ENCODE data around the gene DCXR.

DCXR gene

DNA sequence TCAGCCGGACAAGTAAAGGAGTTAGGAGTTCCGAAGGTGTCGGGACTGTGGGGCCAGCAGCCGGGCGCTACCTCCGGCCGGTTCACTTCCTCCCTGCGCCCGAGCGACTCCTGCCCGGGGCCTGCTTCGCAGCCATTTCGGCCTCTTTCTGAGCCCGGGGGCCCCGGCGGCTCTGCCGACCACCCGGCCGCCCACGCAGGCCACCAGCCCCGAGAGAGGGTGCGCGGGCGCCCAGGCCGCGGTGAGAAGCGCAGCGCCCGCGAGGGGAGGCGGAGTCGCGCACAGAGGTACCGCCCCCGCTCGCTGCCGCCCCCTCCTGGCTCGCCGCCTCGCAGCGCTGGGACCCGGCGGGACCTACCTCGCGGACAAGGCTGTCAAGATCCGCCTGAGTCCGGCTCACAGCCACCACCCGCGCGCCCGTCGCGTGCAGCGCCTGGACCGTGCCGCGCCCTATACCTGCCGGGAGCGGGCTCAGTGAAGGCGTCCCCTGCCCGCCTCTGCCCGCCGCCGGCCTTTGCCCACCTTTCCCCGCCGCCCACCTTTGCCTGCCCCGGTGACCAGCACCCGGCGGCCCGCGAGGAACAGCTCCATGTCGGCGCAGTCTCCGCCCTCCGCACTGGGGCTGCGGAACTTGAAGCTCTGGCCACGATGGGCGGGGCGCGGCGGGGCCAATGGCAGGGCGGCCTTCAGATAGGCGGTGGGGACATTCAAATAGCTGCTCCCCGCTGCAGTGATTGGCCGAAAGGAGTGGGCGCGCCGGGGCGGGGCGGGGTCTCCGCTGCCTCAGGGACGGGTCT, at the start of gene DCXR:
DCXR (minus strand) TSS at position 606 of the 797 bp plus-strand sequence; CDS start at position 591, 15 bp downstream.
- intact Hi-C loops (cut with DNase I) = no loop called here
- DNase-seq = peak; percentile 96 to 99 (median 98)

DNA sequence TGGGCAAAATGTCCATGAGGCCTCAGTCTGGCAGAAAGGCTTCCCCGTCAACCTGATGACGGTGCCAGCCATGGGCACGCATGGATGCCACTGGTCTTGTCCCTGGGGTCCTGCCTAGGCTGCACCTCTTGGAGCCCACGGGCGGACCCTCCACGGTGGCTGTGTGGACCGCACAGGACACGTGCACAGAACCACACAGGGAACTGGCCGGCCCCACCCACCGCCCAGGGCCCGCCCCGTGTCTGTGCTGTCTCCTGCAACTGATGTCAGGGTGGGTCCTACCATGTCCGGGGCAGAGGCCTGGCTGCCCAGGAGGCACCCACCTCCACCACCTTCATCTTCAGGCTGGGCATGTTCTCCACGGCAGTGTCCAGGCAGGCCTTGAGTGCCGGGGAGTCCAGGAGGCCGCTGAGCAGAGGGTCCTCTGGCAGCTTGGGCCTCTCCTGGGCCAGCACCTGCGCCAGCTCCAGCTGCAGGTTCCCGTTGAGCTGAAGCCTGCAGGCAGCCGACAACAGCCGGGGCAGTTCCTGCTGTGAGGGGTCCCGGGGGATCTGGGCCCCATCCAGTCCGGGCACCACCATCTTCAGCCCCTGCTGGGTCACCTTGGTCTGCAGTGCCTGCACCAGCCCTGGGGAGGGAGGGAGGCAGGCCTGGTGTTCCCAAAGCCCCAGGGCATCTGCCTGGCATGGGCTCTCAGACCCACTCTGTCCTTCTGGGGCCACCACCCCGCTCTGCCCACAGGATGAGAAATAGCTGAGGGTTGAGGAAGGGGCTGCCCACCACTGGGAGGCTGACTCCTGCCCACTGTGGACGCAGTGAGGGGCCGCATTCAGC, 48.7 kb upstream of the DCXR start:
- intact Hi-C loops (cut with DNase I) = no loop called here
- no peak for DNase-seq

DNA sequence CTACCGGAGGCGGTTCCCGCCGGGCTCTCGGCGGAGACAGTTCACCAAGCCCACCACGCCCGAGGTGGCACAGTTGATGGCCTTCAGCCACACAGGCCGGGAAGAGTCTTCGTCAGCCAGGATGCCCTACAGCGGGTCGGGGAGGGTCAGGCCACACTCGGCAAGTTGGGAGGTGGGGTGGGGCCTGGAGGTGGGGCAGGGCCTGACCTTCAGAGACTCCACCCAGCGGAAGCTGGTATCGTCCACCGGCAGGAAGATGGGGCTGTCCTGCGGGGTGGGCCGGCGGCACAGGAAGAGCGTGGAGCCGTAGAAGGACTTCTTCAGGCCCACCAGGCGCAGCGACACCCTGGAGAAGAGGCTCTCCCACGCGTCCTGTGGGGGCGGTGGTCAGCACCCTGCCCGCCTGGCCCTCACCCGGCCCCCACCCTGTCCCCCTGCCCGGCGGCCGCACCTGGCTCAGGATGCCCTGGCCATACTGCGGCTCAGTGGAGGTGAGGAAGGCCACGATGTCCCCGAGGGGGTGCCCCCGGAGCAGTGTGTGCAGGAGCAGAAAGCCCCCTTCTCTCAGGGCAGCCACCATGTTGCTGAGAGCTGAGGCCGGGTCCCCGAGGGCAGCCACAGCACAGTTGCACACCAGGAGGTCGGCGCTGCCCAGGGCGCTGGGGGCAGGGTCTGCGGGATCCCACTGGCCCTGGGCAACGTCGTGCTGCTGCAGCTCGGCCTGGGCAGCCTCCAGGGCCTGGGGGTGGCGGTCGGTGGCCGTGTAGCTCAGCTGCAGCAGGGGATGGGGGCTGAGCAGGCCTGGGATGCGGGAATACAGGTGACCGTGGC, 47.7 kb upstream of the DCXR start:
- no peak for DNase-seq
- intact Hi-C loops (cut with DNase I) = no loop called here

DNA sequence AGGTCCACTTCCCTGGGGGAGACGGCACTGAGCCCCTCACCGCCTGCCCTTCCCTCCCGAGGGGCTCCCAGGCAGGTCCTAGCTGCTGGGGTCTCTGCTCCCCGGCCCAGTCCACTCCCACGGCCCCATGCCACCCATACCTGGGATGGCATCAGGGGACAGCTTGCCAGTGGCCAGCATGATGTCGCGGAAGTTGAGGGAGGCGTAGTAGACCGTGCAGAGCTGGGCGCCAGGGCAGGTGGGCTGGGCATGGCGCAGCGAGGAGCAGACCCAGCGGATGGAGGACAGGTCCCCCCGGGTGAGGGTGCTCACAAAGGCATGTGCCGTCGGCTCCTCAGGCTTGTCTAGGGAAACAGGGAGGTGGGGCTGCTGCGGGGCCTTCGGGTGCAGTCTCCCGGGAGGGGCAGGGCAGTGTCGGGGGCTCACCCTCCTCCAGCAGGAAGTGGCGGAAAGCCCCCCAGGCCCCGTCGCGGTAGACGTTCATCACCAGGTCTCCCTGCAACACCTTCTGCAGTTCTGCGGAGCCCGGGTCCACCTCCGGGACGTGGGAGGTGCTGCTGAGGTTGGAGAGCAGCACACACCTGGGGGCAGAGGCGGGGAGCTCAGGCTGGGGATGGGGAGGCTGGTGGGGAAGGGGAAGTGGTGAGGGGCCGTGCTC, 47.0 kb upstream of the DCXR start:
- peak in 20 of 42 donors; percentile 14 to 70 (median 50) for DNase-seq
- intact Hi-C loops (cut with DNase I) = no loop called here

DNA sequence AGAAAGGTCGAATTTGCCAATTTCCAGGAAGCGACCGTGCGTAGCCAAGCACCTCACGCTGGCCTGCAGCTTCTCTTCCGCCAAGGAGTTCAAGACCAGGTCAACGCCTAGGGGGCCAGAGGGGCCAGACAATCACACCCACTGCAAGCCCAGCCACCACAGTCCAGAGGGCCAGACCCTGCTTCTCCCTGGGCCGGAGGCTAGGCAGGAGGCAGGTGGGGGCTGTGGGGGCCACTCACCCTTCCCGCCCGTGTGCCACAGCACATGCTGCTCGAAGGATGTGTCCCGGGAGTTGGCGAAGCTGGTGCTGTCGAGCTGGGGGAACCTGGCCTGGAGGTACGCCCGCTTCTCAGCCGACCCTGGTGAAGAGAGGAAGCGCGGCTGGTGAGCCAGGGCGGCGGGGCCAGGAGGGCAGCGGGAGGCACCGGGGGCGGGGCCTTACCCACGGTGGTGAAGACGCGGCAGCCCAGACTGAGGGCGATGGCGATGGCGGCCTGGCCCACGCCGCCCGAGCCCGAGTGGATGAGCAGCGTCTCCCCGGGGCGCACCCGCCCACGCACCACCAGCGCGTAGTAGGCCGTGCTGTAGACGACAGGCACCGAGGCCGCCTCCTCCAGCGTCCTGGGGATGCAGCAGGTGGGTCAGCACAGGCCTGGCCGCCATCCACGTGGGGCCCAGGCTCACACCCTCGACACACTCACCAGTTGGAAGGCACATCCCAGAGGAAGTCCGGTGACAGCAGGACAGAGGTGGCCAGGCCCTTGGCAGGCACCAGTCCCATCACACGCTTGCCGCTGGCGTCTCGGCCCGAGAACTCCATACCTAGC, 46.2 kb upstream of the DCXR start:
- DNase-seq = no peak
- intact Hi-C loops (cut with DNase I) = no loop called here

DNA sequence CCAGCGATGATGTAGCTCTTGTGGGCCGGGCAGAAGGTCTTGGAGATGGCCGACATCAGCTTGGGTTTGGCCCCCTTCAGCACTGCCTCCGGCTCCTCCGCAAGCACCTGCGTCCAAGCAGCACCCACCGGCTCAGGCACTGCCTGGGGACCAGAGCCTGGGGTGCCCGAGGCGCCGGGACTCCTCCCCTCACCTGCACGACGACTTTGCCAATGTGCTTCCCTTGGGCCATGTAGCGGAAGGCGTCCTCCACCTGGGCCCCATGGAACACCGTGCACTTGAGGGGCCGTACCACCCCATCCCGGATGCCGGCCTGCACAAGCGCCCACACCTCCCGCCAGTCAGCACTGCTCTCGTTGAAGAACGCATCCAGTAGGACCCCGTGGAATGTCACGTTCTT, 45.5 kb upstream of the DCXR start:
- no peak for DNase-seq
- intact Hi-C loops (cut with DNase I) = no loop called here

DNA sequence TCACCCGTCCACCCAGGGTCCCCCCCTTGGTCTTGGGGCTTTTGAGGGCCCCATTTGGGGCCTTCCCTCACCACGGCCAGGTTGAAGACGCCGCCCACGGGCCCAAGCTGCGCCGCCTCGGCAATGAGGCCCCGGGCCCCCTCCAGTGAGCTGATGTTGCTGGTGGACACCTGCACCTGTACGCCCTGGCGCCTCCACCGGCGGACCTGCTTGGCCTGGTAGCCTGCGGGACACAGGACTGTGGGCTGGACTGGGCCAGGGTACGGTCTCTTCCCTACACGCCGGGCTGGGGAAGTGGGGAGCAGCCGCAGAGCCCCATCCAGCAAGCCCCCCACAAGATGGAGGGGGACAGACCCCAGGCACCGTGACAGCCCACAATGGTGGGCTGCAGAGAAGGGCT, 45.0 kb upstream of the DCXR start:
- DNase-seq = no peak
- intact Hi-C loops (cut with DNase I) = no loop called here

DNA sequence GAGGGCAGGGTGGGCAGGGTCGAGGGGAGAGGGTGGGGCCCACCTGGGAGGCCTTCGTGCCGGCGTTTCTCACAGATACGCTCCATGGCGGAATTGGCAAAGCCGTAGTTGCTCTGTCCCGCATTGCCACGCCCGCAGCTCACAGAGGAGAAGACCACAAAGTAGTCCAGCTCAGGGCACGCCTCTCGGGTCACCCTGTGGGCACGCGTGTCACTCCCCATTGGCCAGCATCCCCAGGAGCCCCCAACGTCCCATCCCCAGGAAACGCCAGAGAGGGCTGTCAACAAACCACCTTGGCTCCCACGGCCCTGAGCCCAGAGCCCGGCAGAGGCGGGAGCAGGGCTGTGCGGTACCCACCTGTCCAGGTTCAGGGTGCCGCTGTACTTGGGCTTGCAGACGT, 44.5 kb upstream of the DCXR start:
- intact Hi-C loops (cut with DNase I) = no loop called here
- no peak for DNase-seq

DNA sequence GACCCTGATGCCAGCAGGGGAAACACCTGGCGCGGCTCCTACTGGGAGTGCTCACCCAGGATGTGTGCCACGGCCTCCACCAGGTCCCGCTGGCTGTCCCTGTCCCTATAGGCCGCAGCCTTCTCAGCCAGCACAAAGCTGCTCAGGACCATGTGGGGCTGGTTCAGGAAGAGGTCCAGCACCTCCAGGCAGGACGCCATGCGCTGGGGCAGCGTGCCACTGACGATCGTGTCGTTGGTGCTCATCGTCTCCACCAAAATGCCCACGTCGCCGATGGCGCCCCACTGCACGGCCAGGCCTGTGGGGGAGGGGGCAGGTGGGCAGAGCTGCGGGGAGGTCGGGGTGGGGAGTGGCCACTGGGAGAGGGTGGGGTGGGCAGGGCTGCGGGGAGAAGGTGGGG, 44.0 kb upstream of the DCXR start:
- intact Hi-C loops (cut with DNase I) = no loop called here
- no peak for DNase-seq

DNA sequence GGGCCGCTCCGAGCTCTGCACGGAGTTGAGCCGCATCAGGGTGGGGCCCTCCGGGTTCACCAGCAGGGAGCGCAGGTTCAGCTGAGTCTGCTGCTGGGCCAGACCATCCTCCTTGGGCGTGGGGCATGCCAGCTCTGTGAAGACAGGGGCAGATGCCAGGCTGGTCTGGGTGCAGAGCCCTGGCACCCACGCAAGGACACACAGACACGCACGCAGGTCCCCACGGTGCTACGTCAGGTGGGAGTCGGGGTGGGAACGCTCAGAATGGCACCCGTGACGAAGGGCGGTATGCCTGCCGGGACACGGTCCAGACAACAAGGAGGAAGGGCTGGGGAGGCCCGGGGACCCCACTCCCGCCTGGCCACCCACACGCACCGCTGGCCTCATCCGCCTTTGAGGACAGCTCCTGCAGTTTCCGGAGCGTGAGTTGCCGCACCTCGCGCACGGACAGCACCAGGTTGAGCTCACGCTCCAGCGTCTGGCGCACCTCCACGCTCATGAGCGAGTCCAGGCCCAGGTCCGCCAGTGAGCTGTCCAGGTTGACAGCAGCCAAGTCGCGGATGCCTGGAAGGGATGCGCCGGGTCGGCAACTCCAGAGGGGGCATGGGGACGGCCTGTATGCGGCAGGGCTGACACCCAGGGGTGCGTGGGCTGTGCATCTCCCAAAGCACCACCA, 43.4 kb upstream of the DCXR start:
- DNase-seq = no peak
- intact Hi-C loops (cut with DNase I) = no loop called here

DNA sequence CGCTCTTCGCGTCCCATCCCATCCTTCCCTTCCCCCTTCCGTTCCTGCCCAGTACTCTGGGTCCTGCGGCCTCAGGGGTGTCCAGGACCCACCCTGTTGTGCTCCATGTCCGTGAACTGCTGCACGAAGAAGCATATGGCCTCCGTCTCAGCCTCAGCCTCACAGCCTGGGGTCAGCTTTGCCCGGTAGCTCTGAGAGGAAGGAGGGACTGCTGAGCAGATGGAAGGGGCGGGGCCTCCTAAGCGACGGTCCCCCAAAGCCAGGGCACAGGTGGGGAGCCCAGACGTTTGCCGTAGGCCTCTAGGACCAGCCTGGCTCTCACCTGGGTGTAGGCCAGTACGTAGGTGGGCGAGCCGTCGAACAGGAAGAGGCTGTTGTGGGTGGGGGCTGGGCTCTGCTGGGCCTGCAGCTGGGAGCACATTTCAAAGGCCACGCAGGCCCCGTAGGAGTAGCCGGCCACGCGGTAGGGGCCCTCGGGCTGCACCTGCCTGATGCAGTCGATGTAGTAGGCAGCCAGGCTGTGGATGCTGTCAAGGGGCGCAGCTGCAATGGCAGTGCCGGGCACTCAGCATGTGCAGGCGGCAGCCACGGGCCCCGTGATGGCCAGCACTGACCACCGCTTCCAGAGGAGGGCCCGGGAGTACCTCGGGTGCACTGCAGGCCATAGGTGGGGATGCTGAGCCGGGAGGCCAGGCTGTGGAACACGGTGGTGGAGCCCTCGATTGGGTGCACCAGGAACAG, 42.7 kb upstream of the DCXR start:
- no peak for DNase-seq
- intact Hi-C loops (cut with DNase I) = no loop called here

DNA sequence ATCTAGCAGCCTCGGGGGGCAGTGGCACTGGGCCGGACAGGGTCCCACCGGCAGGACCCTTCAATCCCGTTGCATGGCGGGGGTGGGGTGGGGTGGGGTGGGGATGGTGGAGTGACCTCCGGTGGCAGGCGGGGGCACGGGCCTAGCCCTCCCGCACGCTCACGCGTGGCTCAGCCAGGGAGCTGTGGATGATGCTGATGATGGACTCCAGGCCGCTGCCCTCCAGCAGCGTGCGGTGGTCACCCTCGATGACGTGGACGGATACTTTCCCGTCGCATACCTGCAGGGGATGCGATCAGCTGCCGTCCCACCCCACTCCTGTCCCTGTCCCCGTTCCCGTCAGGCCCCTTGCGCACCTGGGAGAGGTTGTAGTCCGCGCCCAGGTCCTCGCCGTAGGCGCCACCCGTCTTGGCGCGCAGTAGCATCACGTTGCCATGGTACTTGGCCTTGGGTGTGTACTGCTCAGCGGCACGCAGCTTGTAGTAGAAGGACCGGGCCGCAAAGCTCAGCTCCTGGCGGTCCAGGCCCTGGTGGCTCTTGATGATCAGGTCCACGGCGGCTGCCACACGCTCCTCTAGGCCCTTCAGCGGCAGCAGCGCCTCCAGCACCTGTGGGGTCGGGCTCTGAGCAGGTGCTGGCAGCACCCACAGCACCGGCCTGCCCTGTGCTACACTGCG, 41.6 kb upstream of the DCXR start:
- intact Hi-C loops (cut with DNase I) = no loop called here
- DNase-seq = no peak

DNA sequence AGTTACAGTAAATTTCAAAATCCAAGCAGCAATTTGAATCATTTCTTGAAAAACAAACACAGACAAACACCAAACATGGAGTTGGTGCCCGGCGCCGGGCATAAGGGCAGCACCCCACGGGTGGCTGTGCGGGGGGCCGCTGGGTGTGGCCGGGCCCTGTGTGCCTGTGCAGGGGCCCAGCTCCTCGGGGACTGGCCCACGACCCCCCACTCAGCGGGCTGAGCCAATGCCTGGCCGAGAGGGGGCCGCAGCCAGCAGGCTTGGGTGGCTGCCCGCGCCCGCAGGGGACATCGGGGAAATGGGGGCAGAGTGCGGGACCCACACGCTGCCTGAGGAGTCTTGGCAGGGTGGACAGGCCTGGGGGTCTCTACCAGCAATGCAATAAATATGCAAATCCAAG, 40.9 kb upstream of the DCXR start:
- no peak for DNase-seq
- intact Hi-C loops (cut with DNase I) = no loop called here

DNA sequence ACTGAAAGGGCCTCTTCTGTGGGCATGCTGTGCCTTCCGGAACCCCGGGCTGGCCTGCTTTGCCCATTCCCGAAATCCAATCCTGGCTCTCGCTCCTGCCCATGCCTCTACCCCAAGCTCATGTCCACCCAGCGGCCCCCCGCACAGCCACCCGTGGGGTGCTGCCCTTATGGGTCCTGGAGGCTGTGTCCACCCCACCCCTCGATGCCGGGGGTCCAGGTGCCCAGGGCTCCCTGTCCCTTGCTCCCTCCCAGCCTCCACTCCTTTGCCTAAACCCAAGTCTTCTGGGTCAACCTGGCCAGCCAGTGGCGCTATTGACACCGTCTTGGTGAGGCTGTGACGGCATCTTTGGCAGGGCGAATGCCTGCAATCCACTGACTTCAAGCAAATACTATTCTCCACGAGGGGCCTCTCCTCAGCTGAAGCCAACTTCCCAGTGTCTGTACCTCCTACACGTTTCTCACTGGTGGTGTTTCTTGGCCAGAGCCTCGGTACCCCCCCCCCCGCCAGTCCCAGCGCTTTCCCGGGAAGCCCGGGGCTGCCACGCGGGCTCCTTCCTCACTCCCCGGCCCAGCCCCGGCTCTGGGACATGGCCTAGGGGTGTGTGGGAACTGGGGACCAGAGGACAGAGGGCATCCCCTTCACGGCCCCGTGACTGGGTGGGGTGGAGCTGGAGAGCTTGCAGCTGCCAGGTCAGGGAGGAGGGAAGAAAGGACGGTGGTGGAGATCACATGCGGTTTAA, 40.3 kb upstream of the DCXR start:
- DNase-seq = no peak
- intact Hi-C loops (cut with DNase I) = no loop called here

DNA sequence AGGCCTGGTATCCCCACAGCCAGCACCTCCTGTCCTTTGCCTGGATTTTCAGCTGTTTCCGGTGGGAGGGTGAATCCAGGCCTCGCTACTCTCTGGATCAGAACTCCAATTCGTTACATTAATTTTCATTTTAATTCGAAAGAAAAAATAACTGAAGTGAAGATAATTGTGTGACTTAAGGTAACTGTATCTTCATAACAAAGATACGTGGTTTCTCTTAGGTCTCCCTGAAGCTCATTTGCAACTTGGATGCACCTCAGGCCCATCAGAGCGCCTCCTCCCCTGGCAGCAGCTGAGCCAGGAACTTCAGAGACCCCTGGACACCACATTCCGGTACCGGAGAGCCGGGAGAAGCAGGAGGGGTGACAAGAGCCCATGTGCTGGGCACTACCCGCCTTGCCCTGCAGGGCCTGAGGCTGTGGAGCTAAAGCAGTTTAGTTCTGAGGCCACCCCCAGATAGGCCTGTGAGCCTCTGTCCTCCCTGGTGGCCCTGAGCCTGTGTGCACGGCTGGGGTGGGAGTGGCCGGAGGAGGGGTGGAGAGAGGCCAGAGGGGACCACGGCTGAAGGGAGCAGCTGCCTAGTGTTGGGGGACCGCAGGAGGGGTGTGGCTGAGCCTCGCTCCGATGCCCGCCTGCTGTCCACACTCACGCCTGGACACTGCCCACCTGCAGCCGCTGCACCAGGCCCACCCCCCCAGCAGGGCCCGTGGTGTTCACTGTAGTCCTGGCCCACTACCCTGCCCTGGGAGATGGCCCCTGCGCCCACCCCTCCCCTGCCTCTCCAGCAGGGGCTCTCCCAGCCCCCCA, 39.5 kb upstream of the DCXR start:
- intact Hi-C loops (cut with DNase I) = no loop called here
- no peak for DNase-seq

All from head of caudate nucleus (tissue), 42 donors.